ENCODE data around the gene AASDHPPT.
A peak's percentile ranks its signal among the peaks of the same experiment; 100 is the strongest.

Gene AASDHPPT

DNA sequence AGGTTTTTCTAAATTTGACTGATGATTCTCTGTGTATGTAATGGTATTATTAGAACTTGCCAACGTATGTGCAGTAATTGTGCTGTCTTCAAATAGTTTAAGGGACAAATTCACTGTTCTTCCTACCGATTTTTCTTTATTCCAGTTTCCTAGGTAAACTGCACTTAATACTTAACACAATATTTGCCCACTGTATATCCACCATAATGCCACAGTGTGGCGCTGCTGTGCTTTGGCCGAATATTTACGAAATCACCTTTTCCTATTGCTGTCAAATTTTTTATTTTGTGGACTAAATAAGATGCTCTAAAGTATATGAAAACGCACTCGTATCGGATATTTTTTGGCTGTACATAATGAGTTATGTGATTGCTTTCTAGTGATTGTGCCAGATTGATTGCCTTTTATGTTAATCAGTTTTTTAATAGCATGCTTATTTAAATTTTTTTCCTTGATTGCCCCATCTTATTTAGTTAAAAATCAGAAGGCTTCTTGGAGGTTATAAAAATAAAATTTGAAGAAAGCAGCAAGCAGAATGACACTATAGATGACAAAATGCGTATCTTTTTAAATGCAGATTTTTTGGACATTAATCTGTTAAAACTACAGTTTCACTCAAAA lies 10.5 kb downstream of the AASDHPPT start:
- DNase-seq = peak; percentile 31

DNA sequence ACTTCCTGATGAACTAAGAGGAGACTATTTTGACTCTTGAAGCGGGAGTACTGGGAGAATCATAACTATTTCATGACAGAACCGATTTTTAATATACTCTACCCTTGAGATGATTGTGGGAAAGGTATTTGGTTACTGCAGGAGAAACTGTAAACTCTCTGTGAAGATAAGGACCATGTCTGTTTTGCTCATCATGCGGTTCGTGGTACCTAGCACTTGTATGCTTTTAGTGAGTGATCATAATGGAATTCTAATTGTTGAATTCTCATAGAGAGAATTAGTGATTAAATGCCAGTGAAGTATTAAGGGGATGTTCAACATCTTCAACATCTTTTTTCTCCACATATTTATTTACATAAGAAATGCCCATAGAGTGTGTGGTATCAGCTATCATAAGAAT lies 11.4 kb downstream of the AASDHPPT start:
- no peak for DNase-seq

DNA sequence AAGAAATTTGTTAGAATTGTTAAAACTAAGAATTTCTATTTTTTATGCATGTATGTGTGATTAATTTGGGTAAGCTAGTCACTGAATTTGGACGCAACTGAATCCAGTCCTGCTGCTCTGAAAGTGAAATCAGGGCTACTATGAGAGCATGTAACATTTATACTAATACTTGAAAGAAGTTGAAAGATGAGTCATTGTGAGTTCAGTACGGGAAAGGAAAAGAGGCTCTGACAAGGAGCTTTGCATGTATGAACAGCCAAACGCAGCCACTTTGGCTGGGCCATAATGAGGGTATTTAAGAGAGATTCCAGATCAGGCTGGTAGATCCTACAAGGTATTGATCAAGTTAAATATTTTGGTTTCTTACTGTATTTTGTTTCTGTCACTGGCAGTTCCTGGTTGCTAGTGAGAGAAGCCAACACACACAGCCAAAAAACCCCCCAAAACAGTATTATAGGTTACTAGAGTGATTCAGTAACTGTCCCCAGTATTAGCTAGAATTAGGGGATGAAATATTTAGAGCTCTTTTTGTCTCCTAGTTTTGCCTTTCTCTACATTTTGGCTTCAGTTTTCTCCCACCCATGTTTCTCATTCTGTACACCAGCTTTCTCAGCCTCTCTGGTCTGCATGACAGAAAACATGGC lies 14.1 kb downstream of the AASDHPPT start:
- DNase-seq = no peak

DNA sequence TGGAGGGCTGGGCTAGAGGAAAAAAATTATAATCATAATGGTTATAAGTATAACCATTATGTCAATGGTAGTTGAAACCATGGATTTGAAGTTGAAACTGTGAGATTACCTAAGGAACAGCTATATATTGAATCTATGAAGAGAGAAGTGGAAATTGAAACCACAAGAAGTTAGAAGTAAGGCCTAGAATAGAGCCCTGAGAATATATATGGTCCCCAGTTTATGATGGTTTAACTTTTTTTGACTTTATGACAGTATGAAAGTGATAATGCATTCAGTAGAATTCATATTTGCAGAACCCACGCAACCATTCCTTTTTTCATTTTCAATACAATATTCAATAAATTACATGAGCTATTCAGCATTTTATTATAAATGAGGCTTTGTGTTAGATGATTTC lies 15.0 kb downstream of the AASDHPPT start:
- DNase-seq = no peak

DNA sequence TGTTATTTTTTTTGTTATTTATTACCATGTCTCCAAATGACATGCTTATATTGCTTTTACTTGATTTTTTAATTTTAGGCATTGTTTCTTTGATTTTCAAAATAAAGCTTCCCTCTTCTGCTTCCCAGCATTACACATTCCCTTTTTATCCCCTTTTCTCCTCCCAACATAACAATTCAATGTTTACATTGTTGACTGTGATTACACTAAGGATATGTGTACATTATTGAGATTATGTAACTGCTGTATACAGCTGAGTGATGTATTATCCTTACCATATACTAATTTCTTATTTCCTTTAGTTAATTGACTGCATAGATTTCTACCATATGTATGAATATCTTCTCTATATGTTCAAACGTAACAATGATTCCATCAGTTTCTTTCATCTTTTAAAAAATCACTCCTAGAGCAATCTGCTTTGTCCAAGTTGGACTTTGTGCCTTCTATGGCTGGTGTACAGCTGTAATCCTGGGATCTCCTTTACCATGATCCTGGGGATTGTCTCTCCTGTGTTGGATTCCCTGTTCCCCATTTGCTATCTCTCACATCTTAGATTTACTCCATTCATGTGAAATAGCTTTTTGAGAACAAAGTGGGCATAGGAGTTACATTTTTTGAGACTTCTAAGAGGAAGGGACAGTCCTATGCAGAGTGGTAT lies 21.6 kb downstream of the AASDHPPT start:
- no peak for DNase-seq

DNA sequence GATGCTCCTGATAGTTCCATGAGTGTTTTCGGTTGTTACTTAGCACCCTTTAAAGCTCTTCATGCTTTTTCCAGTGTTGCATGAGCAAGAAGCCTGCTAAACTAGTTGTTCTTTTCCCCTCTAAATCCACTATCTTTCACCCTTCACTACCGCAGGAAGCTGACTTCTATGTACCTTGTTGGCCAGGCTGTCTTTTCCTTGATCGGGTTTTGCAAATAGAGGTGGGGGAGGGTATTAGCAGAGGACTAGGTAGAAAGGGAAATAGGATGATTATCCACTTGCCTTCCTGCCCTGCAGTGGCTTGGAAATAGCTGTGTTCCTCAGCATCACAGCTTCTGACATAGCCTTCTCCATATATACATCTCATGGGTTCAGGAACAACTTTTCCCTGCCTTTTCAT lies 23.9 kb downstream of the AASDHPPT start:
- no peak for DNase-seq

DNA sequence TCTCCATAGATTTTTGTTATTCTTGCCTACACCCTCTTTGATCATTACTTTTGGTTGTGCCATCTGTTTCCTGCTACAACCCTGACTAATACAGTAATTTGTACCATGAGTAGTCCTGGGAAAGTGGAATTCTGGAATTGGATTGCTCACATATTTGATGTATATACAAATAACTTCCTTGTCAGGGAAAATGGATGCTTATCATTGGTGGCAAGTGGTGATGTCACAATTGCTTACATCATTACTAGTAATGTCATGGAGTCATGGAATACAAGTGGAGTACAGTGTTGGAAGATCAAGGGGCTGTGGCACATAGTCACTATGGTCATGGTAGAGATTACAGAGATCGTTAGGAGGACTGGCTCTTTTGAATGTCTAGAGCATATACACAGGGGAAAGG lies 24.4 kb downstream of the AASDHPPT start:
- no peak for DNase-seq

DNA sequence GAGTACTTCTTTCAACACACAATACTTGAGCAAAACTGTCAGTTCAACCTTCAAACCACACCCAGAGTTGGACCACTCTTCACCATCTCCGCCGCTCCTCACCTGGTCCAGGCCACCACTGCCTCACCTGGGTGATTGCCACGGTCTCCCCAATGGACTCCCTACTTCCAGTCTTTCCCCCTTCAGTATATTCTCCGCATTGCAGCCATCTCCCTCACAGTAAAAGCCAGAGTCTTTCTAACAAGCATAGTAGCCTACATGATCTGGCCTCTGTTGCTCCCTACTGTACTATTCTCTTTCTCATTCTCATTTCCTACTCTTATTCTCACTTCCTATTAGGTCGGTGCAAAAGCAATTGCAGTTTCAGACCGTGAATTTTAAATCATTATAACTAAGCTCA lies 28.5 kb downstream of the AASDHPPT start:
- DNase-seq = no peak

DNA sequence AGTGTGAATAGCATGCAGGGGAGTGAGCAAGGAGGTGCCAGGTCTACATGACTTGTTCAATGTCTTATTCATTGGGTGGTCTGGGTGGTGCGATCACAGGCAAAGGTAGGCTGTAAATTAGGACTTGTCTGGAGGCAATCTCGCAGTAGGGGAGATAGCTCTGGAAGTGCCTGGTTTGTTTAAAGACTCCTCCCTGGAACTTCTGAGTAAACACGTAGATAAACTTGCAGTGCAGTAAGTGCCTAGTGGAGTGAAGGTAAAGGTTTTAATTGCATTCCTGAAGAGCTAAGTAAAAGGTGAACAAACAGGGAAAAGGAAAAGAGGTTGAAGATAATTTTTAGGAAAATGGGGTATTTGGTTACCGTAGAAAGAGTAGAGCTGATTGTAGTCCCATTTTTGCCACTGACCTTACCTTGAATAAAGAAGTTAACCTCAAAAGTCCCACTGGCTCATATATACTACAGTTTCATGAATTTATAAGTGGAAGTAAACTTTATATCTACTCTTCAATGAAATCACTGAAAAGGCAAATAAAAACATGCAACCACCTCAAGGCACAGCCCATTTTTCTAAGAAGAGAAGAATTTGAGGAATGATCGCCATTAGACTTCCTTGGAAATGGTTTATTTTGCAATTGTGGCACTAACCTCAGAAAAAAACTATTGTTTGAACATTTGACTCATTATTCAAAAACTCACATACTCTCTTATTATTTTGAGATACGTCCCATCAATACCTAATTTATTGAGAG lies 44.3 kb downstream of the AASDHPPT start:
- no peak for DNase-seq

DNA sequence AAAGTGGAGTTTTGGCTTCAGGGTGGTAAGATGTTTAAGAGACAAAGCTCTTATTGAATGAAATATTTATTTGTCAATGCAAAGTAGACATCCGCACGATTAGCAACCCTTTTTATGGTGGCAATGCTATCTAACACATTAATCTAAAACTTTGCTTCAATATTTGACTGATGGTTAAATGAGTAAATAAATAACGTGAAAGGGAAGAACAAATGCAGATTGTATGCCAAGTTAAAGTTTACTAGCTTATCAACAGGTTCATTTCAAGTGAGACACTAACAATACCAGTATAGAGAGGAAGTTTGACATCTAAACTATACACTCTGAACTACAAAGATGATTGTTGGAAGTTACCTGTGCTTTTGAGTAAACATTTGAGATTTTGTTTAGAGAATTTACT lies 50.1 kb downstream of the AASDHPPT start:
- no peak for DNase-seq

DNA sequence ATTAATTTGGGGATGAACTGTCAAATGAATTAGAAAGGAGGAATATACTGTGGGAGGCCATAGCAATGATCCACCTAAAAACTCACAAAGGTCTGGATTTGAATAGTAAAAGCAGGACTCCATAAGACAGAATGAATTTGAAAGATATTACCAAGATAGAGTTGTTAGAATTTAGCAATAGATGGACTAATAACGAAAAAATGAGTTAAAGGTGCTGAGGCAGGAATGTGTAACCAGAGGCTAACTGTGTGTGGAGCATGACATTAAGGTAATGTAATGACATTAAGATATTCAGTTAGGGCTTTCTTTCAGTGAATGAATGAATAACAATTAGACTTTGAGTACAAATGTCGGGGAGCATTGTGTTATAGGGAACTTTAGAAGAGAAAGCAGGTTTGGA lies 51.3 kb downstream of the AASDHPPT start:
- DNase-seq = no peak

DNA sequence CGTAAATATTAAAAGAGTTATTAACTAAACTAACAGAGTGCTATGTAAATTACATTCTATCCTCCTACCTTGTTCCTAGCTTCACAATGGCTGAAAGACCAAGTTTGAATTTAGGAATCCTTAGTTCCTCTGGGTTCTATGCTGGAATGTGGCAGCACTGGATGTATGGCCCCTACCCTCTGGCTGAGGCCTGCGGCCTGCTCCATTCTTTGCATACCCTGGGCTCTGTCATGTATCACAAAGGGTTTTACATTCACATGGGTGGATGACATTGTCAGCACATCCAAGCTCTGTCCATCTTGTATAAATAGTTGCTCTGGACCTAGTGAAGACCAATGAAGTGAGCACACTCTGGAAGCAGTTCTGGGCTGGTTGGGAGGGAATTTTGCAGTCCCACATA lies 54.5 kb downstream of the AASDHPPT start:
- DNase-seq = no peak

DNA sequence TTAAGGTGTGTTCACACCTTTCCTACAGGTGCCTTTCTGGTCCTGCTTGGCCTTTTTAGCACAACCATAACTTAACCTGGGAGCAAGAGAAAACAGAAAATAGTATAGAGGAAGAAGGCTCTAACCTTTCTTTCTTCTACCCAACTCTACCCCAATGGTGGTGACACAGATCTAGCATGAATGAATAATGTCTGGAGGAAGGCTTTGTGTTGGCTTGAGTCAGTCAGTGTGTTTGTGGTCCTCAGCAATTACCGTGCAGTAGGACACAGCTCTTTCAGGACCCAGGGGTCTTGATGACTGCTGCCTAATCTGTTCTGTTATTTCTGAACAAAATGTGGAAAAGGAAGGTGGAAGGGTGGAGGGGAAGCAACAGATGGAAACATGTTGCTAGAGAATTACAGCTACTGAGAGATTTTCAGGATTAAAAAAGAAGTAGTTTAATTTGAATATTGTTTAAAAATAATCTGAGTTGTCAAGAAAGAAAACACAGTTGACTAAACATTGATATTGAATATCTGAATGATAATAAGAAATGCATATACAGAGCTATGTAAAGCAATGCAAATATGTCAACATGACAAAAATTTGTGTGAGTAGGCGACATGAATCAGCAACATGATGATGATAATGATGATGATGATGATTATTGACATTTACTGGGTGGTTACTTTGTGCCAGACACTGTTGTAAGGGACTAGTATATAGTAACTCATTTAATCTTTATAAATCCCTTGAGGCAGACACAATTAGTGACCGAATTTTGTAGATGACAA lies 55.3 kb downstream of the AASDHPPT start:
- no peak for DNase-seq

DNA sequence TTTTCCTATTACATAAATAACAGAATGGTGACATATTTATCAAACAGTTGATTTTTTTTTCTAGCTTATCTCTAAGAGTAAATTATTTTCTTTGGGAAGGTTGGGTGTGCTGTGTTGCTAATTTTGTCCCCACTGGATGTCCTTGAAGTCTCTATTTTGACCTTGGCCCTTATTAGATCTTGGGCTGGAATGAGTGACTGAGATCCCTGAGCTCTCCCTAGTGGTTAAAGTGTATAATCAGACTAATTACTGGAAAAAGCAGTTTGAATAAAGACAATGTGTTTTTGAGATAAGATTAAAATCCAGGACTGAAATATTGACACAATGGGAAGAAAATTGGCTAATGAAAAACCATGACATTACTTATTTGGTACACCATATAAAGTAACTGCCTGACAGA lies 56.1 kb downstream of the AASDHPPT start:
- no peak for DNase-seq

DNA sequence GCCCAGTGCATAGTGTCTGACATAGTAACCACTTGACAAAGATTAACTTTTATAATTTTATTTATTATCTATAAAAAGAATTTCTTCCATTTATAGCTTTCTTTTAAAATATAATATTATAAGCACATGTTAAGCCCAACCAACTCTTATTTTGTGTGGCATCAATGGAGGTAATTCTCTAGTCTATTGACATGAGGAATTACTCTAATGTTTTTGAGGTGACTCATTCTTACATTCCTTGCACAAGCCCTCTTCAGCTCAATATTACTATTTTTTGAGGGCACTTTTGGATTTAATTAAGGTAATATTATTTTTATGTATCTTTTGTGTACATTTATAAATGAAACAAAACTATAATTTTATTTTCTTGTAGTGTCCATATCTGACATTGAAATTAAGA lies 59.6 kb downstream of the AASDHPPT start:
- no peak for DNase-seq

DNA sequence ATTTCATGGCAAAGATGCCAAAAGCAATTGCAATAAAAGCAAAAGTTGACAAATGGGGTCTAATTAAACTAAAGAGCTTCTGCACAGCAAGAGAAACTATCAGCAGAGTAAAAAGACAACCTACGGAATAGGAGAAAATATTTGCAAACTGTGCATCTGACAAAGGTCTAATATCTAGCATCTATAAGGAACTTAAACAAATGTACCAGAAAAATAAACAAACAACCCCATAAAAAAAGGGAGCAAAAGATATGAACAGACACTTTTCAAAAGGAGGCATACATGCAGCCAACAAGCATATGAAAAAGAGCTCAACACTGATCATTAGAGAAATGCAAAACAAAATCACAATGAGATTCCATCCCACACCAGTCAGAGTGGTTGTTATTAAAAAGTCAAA lies 60.3 kb downstream of the AASDHPPT start:
- DNase-seq = no peak

Measured in NCI-H774 (cell line).